Stomach (tissue), 9 donors: ENCODE results near the gene RBBP8NL. TPM values are rescaled to one million over a fixed set of nuclear protein-coding genes. Genes with fewer than 3 reads are reported as not detected.

ENCODE experiments used
- DNase-seq, 2 donors: peaks; one replicate each; pipeline versions ENCODE4 v3.0.0 to v3.0.0-alpha.2; 2013 to 2019
- H3K27ac ChIP-seq, 5 donors: fragments of 200-600 bp in 4 of 5; sonication (generic) in 4 of 5; one replicate each; pipeline ENCODE4 v1.5.1; 2013 to 2019; ENCODE audit warnings: mild to moderate bottlenecking in 1 of 5, moderate library complexity in 1 of 5
- H3K27me3 ChIP-seq, 3 donors: fragments of 200-600 bp; sonication (generic); one replicate each; pipeline ENCODE4 v1.5.1; 2017 to 2019; ENCODE audit warnings: mixed run types in 1 of 3
- H3K36me3 ChIP-seq, 4 donors: fragments of 200-600 bp; sonication (generic); 1 replicate in 3 of 4; 2 replicates in 1 of 4; pipeline ENCODE4 v1.5.1; 2016 to 2019
- H3K4me1 ChIP-seq, 4 donors: fragments of 200-600 bp; sonication (generic); one replicate each; pipeline ENCODE4 v1.5.1; 2016 to 2019
- H3K4me3 ChIP-seq, 4 donors: fragments of 200-600 bp; sonication (generic) in 3 of 4; one replicate each; pipeline ENCODE4 v1.5.1; 2016 to 2019; ENCODE audit warnings: mild to moderate bottlenecking in 1 of 4
- H3K9me3 ChIP-seq, 4 donors: fragments of 200-600 bp; sonication (generic); one replicate each; pipeline ENCODE4 v1.5.1; 2016 to 2019
- CTCF ChIP-seq, 7 experiments: fragments of 450-650 bp in 4 of 7; fragments of 200-600 bp in 3 of 7; sonication (generic) in 3 of 7; IDR thresholded peaks; one replicate each; pipeline ENCODE4 v1.5.1; 2016 to 2019; ENCODE audit warnings: antibody characterized with exemption in 7 of 7, control low read depth in 2 of 7, mild to moderate bottlenecking in 1 of 7
- EP300 ChIP-seq: sonication (generic); formaldehyde crosslinking; IDR thresholded peaks from one replicate; pipeline ENCODE4 v1.6.1; 2017; ENCODE audit warnings: antibody characterized with exemption
- POLR2A ChIP-seq, 4 donors: fragments of 450-650 bp; IDR thresholded peaks; one replicate each; pipeline ENCODE4 v1.6.1; 2016; ENCODE audit warnings: antibody characterized with exemption in 4 of 4, control low read depth in 2 of 4, mild to moderate bottlenecking in 1 of 4, moderate library complexity in 1 of 4
- POLR2AphosphoS5 ChIP-seq, 3 donors: sonication (generic); formaldehyde crosslinking; IDR thresholded peaks; one replicate each; pipeline ENCODE4 v1.6.1; 2016; ENCODE audit warnings: antibody characterized with exemption in 3 of 3
- WGBS, 5 donors: extraction: QIAGEN DNeasy Blood & Tissue Kit in 3 of 5; methylation state at CpG; one replicate each; pipeline versions ENCODE4 v1.1.5 to v1.1.7; 2013 to 2018; 5-methylcytosine and 5-hydroxymethylcytosine counted together
- intact Hi-C: fragments of 100-400 bp; cut with DNase I; formaldehyde crosslinking; loops from one replicate; pipeline ENCODE4 v1.15.1; 2023; ENCODE audit warnings: low total_unique reads
- polyA plus RNA-seq, 3 donors: library from polyadenylated mRNA; stranded (reverse); fragments of 200-250 nt; gene quantifications; one replicate each; pipeline ENCODE4 v1.2.3, GENCODE V29; 2013
- total RNA-seq, 5 donors: library from RNA; depleted of rRNA; stranded (reverse); fragments of >200 nt; gene quantifications; one replicate each; pipeline versions ENCODE4 v1.1.0 to v1.2.3, GENCODE V29; 2014 to 2016
- donor health status: healthy with polysubstance abuse.
- donor health status: Bipolar disorder and iron deficiency.
- donor health status: healthy.

RBBP8NL gene
- total and polyA plus RNA-seq, 8 donors, result 0.45 to 8.0 (median 2.2) TPM; not detected in 2

GRCh38 chr20:62402456-62403150, 24.7 kb downstream of the RBBP8NL start:
- intact Hi-C loops, result loop anchor here (5.0 kb wide), 1 partner anchor 335 kb away; the partner anchor contains the start of gene TAF4
- no peak for TF ChIP-seq POLR2AphosphoS5 (IDR thresholded peaks at IDR 0.05)
- TF ChIP-seq CTCF (IDR thresholded peaks at IDR 0.05), result no peak
- no peak for TF ChIP-seq EP300
- TF ChIP-seq POLR2A (IDR thresholded peaks at IDR 0.05), result no peak
- Histone ChIP-seq H3K4me1 (peaks cover 19 to 32% (median 27%) of the 10 kb centered on the region in 4 donors), H3K9me3 (no peaks in the 10 kb centered on the region), H3K27me3 (no peaks in the 10 kb centered on the region), H3K27ac (no peak overlapping the region), H3K36me3 (peaks cover 0 to 33% (median 27%) of the 10 kb centered on the region in 4 donors), H3K4me3 (no peak overlapping the region)
- WGBS, 5 donors, result 92 to 96% (median 94%) methylated on average over 19 to 23 of the region's 23 CpGs
- DNase-seq, result no peak

DNA sequence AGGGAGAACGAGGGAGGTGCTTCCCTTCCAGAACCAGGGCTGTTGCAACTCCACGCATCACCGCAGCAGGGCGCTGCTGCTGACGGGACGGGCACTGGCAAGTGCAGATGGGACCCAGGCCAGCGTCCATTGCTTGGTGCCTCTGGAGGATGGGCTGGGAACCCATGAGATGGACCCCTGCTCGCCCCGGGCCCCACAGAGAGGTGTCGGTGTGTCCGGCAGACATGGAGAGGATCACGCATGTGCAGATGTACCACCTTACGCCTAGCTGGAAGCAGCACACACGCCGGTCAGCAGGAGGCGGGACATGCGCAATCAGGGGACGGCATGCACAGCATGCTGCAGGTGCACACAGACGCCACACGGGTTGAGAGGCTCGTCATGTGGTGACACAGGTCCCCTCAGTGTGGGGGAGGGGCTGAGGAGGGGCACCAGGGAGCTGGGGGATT, 26.0 kb downstream of the RBBP8NL start:
- 77 to 86% (median 83%) methylated on average over 16 to 21 of the region's 21 CpGs for WGBS, 5 donors
- Histone ChIP-seq H3K27me3 (no peaks in the 10 kb centered on the region), H3K27ac (no peak overlapping the region), H3K4me3 (no peak overlapping the region), H3K9me3 (no peaks in the 10 kb centered on the region), H3K36me3 (peaks cover 0 to 40% (median 27%) of the 10 kb centered on the region in 4 donors), H3K4me1 (peaks cover 13 to 24% (median 19%) of the 10 kb centered on the region in 4 donors)
- intact Hi-C loops, result loop anchor here (5.0 kb wide), 1 partner anchor 334 kb away; the partner anchor contains the start of gene TAF4
- no peak for DNase-seq
- TF ChIP-seq CTCF (IDR thresholded peaks at IDR 0.05), result no peak
- TF ChIP-seq EP300, result no peak
- TF ChIP-seq POLR2A (IDR thresholded peaks at IDR 0.05), result no peak
- no peak for TF ChIP-seq POLR2AphosphoS5 (IDR thresholded peaks at IDR 0.05)

DNA sequence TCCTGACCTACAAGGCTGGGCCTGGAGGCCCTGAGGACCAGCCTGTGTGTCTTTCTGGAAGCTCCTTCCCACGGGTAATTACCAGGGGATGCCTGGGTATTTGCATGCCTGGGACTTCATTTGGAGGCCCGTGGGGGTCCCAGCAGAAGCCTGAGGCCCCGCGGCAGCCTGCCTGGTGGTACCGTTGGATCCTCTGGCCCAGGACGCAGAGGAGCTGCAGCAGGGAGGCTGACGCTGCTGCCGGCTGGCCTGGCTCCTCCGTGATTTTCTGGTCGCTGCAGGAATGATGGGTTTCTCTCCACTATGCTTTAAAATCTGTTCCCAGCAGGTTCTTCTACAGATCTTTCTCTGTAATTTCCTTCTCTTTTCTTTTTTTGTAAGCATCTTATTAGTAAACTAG, 26.8 kb downstream of the RBBP8NL start:
- H3K4me3 ChIP-seq, result no peak overlapping the region
- intact Hi-C loops, result loop anchor here (5.0 kb wide), 1 partner anchor 333 kb away; the partner anchor contains the start of gene TAF4
- H3K27me3 ChIP-seq, result no peaks in the 10 kb centered on the region
- no peak for TF ChIP-seq CTCF (IDR thresholded peaks at IDR 0.05)
- no peak for TF ChIP-seq EP300
- TF ChIP-seq POLR2A (IDR thresholded peaks at IDR 0.05), result no peak
- TF ChIP-seq POLR2AphosphoS5 (IDR thresholded peaks at IDR 0.05), result no peak
- H3K4me1 ChIP-seq, result peaks cover 4 to 16% (median 11%) of the 10 kb centered on the region in 4 donors
- H3K9me3 ChIP-seq, result no peaks in the 10 kb centered on the region
- no peak overlapping the region for H3K27ac ChIP-seq
- DNase-seq, result no peak
- H3K36me3 ChIP-seq, result peaks cover 0 to 48% (median 34%) of the 10 kb centered on the region in 4 donors
- WGBS, 5 donors, result 78 to 92% (median 89%) methylated on average over 6 to 10 of the region's 10 CpGs

- Histone ChIP-seq H3K27ac (no peak overlapping the region), H3K4me3 (no peak overlapping the region), H3K36me3 (peaks cover 0 to 53% (median 39%) of the 10 kb centered on the region in 4 donors), H3K4me1 (peaks cover 0 to 11% (median 5%) of the 10 kb centered on the region in 4 donors), H3K27me3 (no peaks in the 10 kb centered on the region), H3K9me3 (no peaks in the 10 kb centered on the region)
- WGBS, 5 donors, result 71 to 83% (median 74%) methylated on average over 7 of the region's 7 CpGs
- TF ChIP-seq EP300, result no peak
- no peak for TF ChIP-seq POLR2A (IDR thresholded peaks at IDR 0.05)
- no peak for DNase-seq
- intact Hi-C loops, result loop anchor here (5.0 kb wide), 1 partner anchor 333 kb away; the partner anchor contains the start of gene TAF4
Observed at GRCh38 chr20:62400021-62400420, 27.3 kb downstream of the RBBP8NL start.
